GM12878 (cell line): ENCODE measurements around the gene IZUMO1R.

ENCODE experiments used
- FOS ChIP-seq: IDR thresholded peaks from 3 replicates; pipeline ENCODE4 v1.6.1; 2011; ENCODE audit warnings: borderline replicate concordance; ENCODE audit not compliant: insufficient read length; ENCODE audit errors: extremely low read depth
- MXI1 ChIP-seq: fragments of 150-350 bp; IDR thresholded peaks from 2 replicates; pipeline ENCODE4 v1.6.1; 2011; ENCODE audit warnings: low read depth, mild to moderate bottlenecking, inconsistent platforms, low read length, improper control_type of control experiment

GRCh38 chr11:94326947-94327346 lies 22.6 kb downstream of the IZUMO1R start:
- TF ChIP-seq FOS (no peak), MXI1 (no peak)
